ENCODE results near the gene RAB3GAP2. TPM values are rescaled to one million over a fixed set of nuclear protein-coding genes. Genes with fewer than 3 reads are reported as not detected.
"Not testable (repeated sequence)": the region's sequence is repeated elsewhere in the genome, so short reads cannot be mapped to it uniquely, and the experiment has no call there.

Gene RAB3GAP2
- total RNA-seq, 4 donors from 2014 or later, result 23.6 to 33.8 (median 27.7) TPM

DNA sequence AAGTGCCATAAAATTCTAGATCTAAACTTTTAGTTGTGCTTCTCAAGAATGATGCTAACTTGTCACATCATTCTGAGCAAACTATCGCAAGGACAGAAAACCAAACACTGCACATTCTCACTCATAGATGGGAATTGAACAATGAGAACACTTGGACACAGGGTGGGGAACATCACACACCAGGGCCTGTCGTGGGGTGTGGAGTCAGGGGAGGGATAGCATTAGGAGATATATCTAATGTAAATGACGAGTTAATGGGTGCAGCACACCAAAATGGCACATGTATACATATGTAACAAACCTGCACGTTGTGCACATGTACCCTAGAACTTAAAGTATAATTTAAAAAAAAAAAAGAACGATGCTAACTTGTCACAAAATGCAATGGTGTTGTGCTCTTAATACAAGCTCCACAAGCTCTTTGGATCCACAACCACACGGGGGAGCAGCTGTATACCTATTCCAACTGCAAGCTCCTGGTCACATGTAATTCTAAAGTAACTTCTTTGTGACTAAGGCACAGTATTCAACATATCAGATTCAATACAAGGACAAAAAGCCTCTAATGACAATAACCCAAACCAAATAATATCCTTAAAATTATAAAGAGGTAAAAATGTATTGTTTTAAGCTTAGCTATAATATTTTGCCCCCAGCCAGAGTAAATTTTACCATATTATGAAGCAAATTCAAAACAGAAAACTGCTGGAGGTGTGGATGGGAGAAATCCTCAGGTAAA lies 53.7 kb downstream of the RAB3GAP2 start:
- peak; percentile 54 to 83 (median 65) for DNase-seq
- not testable (repeated sequence) for H3K4me3 ChIP-seq, H3K36me3 ChIP-seq, H3K9me3 ChIP-seq, H3K27ac ChIP-seq, H3K27me3 ChIP-seq, H3K4me1 ChIP-seq
- TF ChIP-seq, protein P1, sequence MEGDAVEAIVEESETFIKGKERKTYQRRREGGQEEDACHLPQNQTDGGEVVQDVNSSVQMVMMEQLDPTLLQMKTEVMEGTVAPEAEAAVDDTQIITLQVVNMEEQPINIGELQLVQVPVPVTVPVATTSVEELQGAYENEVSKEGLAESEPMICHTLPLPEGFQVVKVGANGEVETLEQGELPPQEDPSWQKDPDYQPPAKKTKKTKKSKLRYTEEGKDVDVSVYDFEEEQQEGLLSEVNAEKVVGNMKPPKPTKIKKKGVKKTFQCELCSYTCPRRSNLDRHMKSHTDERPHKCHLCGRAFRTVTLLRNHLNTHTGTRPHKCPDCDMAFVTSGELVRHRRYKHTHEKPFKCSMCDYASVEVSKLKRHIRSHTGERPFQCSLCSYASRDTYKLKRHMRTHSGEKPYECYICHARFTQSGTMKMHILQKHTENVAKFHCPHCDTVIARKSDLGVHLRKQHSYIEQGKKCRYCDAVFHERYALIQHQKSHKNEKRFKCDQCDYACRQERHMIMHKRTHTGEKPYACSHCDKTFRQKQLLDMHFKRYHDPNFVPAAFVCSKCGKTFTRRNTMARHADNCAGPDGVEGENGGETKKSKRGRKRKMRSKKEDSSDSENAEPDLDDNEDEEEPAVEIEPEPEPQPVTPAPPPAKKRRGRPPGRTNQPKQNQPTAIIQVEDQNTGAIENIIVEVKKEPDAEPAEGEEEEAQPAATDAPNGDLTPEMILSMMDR (IDR thresholded peaks at IDR 0.05), result peak in 5 of 6 experiments; percentile 11 to 62 (median 57)

DNA sequence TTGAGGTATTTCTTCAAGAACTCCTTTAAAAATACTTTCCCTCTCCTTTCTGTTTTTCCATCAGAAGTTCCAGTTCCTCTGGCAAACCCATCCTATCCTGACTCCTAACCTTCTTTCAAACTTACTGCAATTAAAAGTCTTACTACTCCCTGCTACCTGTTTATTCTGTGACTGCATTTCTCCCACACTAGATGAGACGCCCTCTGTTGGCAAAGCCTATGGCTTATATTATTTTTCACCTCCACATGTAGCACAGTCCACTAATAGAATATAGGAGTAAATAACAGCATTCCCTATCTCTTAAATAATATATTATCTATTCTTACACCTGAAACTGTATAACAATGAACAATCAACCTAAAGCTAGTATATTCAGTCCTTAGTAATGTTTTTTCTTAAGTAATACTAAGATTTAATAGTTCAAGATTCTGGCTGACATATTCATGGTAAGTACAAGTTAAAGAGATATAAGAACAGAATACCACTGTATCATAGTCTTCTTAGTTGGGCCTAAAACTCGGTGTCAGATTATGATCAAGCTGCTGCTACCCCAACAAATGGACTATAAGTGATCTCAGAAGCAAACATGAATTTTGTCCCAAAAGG lies 54.8 kb downstream of the RAB3GAP2 start:
- no peak for DNase-seq
- TF ChIP-seq, protein P1 (IDR thresholded peaks at IDR 0.05), result peak in 4 of 6 experiments; percentile 34 to 56 (median 54)
- no peak for TF ChIP-seq POLR2A (IDR thresholded peaks at IDR 0.05)
- H3K4me3 ChIP-seq, result no peak overlapping the region
- H3K27ac ChIP-seq, result no peak overlapping the region
- peaks cover 0 to 2% (median 0%) of the 10 kb centered on the region in 3 donors for H3K36me3 ChIP-seq
- no peaks in the 10 kb centered on the region for H3K9me3 ChIP-seq
- peaks cover 0 to 3% (median 0%) of the 10 kb centered on the region in 4 donors for H3K4me1 ChIP-seq
- no peaks in the 10 kb centered on the region for H3K27me3 ChIP-seq

DNA sequence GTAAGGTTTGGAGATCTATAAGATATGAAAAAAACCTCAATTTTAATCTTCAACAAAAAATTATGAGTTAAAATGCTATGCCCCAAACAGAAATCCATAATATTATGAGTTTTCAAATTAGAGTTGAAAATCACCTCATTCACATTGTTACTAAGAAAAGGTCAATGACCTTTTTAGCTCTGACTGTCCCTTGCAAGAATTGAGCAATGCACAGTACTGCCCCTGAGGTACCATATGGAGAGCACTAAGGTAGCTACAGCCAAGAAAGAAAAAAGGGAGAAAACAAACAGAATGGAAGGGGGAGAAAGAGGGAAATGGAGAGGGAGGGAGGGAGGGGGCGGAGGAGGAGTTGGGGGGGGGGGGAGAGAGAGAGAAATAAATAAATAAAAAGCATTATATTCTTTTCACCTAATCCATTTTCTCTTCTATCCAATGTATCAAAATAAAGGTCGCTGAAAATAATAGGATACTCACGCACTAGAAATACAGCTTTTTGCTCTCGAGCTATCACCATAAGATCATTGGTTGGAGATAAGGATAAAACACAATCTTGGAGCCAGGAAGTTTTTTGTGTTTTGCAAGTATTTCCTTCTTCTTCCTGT lies 58.8 kb downstream of the RAB3GAP2 start:
- TF ChIP-seq POLR2A (IDR thresholded peaks at IDR 0.05), result no peak
- TF ChIP-seq, protein P1 (IDR thresholded peaks at IDR 0.05), result no peak
- Histone ChIP-seq H3K4me3 (no peak overlapping the region), H3K36me3 (peaks cover 0 to 30% (median 0%) of the 10 kb centered on the region in 3 donors), H3K9me3 (no peaks in the 10 kb centered on the region), H3K4me1 (no peaks in the 10 kb centered on the region), H3K27ac (no peak overlapping the region), H3K27me3 (no peaks in the 10 kb centered on the region)
- no peak for DNase-seq

DNA sequence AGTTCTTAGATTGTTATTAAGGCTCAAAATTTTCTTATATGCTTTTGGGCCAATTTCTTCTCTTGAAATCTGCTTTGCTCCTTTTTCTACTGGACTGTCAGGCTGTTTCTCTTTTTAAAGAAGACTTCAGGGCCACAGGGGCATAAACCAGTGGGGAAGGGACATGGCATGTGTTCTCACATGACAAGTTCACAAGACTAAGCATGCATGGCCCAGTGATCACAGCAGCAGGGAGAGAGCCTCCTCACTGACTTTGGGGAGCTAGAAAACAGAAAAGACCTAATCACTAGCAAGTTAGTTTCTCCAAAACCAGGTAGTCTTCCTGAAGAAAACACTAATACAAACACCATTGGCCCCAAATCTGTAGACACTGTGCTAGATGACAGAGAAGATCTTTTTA lies 64.8 kb downstream of the RAB3GAP2 start:
- TF ChIP-seq POLR2A (IDR thresholded peaks at IDR 0.05), result no peak
- TF ChIP-seq, protein P1 (IDR thresholded peaks at IDR 0.05), result no peak
- no peak for DNase-seq
- Histone ChIP-seq H3K27ac (no peak overlapping the region), H3K9me3 (no peaks in the 10 kb centered on the region), H3K36me3 (peaks cover 0 to 50% (median 4%) of the 10 kb centered on the region in 3 donors), H3K4me1 (no peaks in the 10 kb centered on the region), H3K27me3 (no peaks in the 10 kb centered on the region), H3K4me3 (no peak overlapping the region)

DNA sequence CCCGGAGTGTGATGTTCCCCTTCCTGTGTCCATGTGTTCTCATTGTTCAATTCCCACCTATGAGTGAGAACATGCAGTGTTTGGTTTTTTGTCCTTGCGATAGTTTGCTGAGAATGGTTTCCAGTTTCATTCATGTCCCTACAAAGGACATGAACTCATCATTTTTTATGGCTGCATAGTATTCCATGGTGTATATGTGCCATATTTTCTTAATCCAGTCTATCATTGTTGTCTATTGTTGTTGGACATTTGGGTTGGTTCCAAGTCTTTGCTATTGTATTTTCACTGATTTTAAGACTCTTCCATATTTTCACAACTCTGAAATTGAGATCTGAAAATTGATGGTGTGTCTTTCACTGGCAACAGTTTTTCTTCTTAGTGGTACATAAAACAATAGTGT lies 67.5 kb downstream of the RAB3GAP2 start:
- not testable (repeated sequence) for H3K27ac ChIP-seq, DNase-seq, H3K27me3 ChIP-seq, H3K9me3 ChIP-seq, H3K4me1 ChIP-seq, H3K4me3 ChIP-seq
- peaks cover 0 to 54% (median 4%) of the 10 kb centered on the region in 3 donors for H3K36me3 ChIP-seq

DNA sequence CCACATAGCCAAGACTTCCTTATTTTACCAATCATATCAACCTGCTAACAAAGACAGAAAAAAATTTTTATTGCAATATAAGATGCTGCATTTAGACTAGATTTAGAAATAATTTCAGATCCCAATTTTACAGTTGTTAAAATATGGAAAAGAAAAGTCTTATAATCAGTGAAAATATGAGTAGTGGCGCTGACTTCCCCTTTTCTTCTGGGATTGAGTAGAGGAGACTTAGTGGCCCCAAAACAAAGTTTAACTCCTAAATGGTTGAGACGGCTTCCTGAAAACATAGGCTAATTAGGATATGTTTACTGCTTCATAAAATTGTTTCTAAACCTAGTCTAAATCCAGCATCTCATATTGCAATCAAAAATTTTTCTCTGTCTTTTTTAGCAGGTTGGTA lies 68.4 kb downstream of the RAB3GAP2 start:
- no peaks in the 10 kb centered on the region for H3K27me3 ChIP-seq
- no peak overlapping the region for H3K4me3 ChIP-seq
- no peak overlapping the region for H3K27ac ChIP-seq
- no peak for DNase-seq
- H3K4me1 ChIP-seq, result no peaks in the 10 kb centered on the region
- H3K9me3 ChIP-seq, result no peaks in the 10 kb centered on the region
- H3K36me3 ChIP-seq, result peaks cover 0 to 53% (median 4%) of the 10 kb centered on the region in 3 donors
- no peak for TF ChIP-seq POLR2A (IDR thresholded peaks at IDR 0.05)
- TF ChIP-seq, protein P1 (IDR thresholded peaks at IDR 0.05), result no peak
